ENCODE measurements around the gene ZBTB7B.

- TF ChIP-seq POLR2A (IDR thresholded peaks at IDR 0.05), result no peak
- no peak for TF ChIP-seq CTCF (IDR thresholded peaks at IDR 0.05)
These were observed 46.1 kb upstream of the ZBTB7B start for GRCh38 chr1:154956544-154956941.
